KMS-11 (cell line): ENCODE data around the gene POU3F1.

Experiments
- H2AFZ ChIP-seq: fragments of 200-600 bp; sonication (generic); 2 replicates; pipeline ENCODE4 v1.6.1; 2016; ENCODE audit warnings: antibody characterized with exemption, mixed run types, low read depth
- H3K27ac ChIP-seq: fragments of 200-600 bp; sonication (generic); 2 replicates; pipeline ENCODE4 v1.6.1; 2016; ENCODE audit warnings: mild to moderate bottlenecking, mixed run types
- H3K27me3 ChIP-seq: fragments of 200-600 bp; sonication (generic); 2 replicates; pipeline ENCODE4 v1.6.1; 2017; ENCODE audit warnings: mild to moderate bottlenecking, low read depth, mixed run types, moderate library complexity; ENCODE audit not compliant: insufficient read depth
- H3K36me3 ChIP-seq: fragments of 200-600 bp; sonication (generic); 2 replicates; pipeline ENCODE4 v1.6.1; 2017; ENCODE audit warnings: mild to moderate bottlenecking, mixed run types; ENCODE audit not compliant: insufficient read depth
- H3K4me1 ChIP-seq: fragments of 200-600 bp; sonication (generic); 2 replicates; pipeline ENCODE4 v1.6.1; 2016; ENCODE audit warnings: mild to moderate bottlenecking, low read depth, mixed run types; ENCODE audit not compliant: poor library complexity, severe bottlenecking
- H3K4me2 ChIP-seq: fragments of 200-600 bp; sonication (generic); 2 replicates; pipeline ENCODE4 v1.7.0; 2016; ENCODE audit warnings: mild to moderate bottlenecking, mixed run types
- H3K4me3 ChIP-seq: fragments of 200-600 bp; sonication (generic); IDR thresholded peaks from 2 replicates; pipeline ENCODE4 v1.6.1; 2017; ENCODE audit warnings: low read depth, low read length, mixed read lengths; ENCODE audit not compliant: insufficient read depth
- H3K79me2 ChIP-seq: fragments of 200-600 bp; sonication (generic); 2 replicates; pipeline ENCODE4 v1.6.1; 2016; ENCODE audit warnings: low read depth, mixed run types; ENCODE audit not compliant: insufficient read depth
- H3K9ac ChIP-seq: fragments of 200-600 bp; sonication (generic); 2 replicates; pipeline ENCODE4 v1.6.1; 2016; ENCODE audit warnings: mild to moderate bottlenecking, mixed run types
- H4K20me1 ChIP-seq: fragments of 200-600 bp; sonication (generic); 2 replicates; pipeline ENCODE4 v1.6.1; 2016; ENCODE audit warnings: mild to moderate bottlenecking, mixed run types; ENCODE audit not compliant: insufficient read depth
- CTCF ChIP-seq: fragments of 200-600 bp; sonication (generic); conservative IDR thresholded peaks from 2 replicates; pipeline ENCODE4 v1.6.1; 2017; ENCODE audit warnings: low read depth, mild to moderate bottlenecking, antibody characterized with exemption, low read length, moderate library complexity, mixed read lengths

Gene POU3F1

GRCh38 chr1:38052750-38053415 is 6.3 kb upstream of the POU3F1 start:
- H3K27me3 ChIP-seq: no peaks in the 10 kb centered on the region
- no peak for TF ChIP-seq CTCF
- no peaks in the 10 kb centered on the region for H4K20me1 ChIP-seq
- H3K4me3 ChIP-seq: no peak overlapping the region
- no peaks in the 10 kb centered on the region for H3K79me2 ChIP-seq
- H3K4me2 ChIP-seq: no peak overlapping the region
- no peaks in the 10 kb centered on the region for H3K36me3 ChIP-seq
- H3K27ac ChIP-seq: no peak overlapping the region
- no peaks in the 10 kb centered on the region for H3K4me1 ChIP-seq
- no peak overlapping the region for H2AFZ ChIP-seq
- no peak overlapping the region for H3K9ac ChIP-seq

GRCh38 chr1:38051079-38051543 is 4.5 kb upstream of the POU3F1 start:
- H3K27me3 ChIP-seq: peaks cover 4% of the 10 kb centered on the region; the same call in 1 of the 2 replicates
- no peak overlapping the region for H3K27ac ChIP-seq
- no peak overlapping the region for H3K4me3 ChIP-seq
- TF ChIP-seq CTCF: no peak
- no peak overlapping the region for H2AFZ ChIP-seq
- H3K36me3 ChIP-seq: no peaks in the 10 kb centered on the region
- H4K20me1 ChIP-seq: no peaks in the 10 kb centered on the region
- H3K79me2 ChIP-seq: no peaks in the 10 kb centered on the region
- H3K9ac ChIP-seq: no peak overlapping the region
- no peaks in the 10 kb centered on the region for H3K4me1 ChIP-seq
- no peak overlapping the region for H3K4me2 ChIP-seq

GRCh38 chr1:38050397-38051078 is 3.9 kb upstream of the POU3F1 start:
- H3K9ac ChIP-seq: no peak overlapping the region
- TF ChIP-seq CTCF: no peak
- H2AFZ ChIP-seq: no peak overlapping the region
- H4K20me1 ChIP-seq: no peaks in the 10 kb centered on the region
- no peaks in the 10 kb centered on the region for H3K79me2 ChIP-seq
- H3K4me1 ChIP-seq: no peaks in the 10 kb centered on the region
- no peaks in the 10 kb centered on the region for H3K36me3 ChIP-seq
- H3K27ac ChIP-seq: no peak overlapping the region
- no peak overlapping the region for H3K4me3 ChIP-seq
- peaks cover 4% of the 10 kb centered on the region; the same call in 1 of the 2 replicates for H3K27me3 ChIP-seq
- no peak overlapping the region for H3K4me2 ChIP-seq

- peak overlapping the region; percentile 74 for H3K4me3 ChIP-seq
- no peak overlapping the region for H3K27ac ChIP-seq
- H3K4me1 ChIP-seq: no peaks in the 10 kb centered on the region
- TF ChIP-seq CTCF: no peak
- no peaks in the 10 kb centered on the region for H3K79me2 ChIP-seq
- H4K20me1 ChIP-seq: no peaks in the 10 kb centered on the region
- H2AFZ ChIP-seq: peak overlapping the region; percentile 71
- H3K9ac ChIP-seq: no peak overlapping the region
- no peaks in the 10 kb centered on the region for H3K36me3 ChIP-seq
- peaks cover 4% of the 10 kb centered on the region; the same call in 1 of the 2 replicates for H3K27me3 ChIP-seq
- H3K4me2 ChIP-seq: peak overlapping the region; percentile 29
Measured at GRCh38 chr1:38047603-38048141, 1.1 kb upstream of the POU3F1 start.
